HL-60 (cell line): Measurements from ENCODE around the gene CD177.

ENCODE experiments used
- DNase-seq, 2 experiments: peaks; one replicate each; pipeline ENCODE4 v3.0.0-alpha.2; 2010 to 2020; ENCODE audit warnings: low read depth in 1 of 2, low spot score in 1 of 2
- H3K27ac ChIP-seq: fragments of 250-450 bp; sonication (Bioruptor Pico); replicated peaks from 2 replicates; pipeline ENCODE4 v1.5.1; 2020; ENCODE audit warnings: mild to moderate bottlenecking, moderate library complexity
- H3K27me3 ChIP-seq: fragments of 250-450 bp; sonication (Bioruptor Pico); 2 replicates; pipeline ENCODE4 v1.5.1; 2021; ENCODE audit warnings: mild to moderate bottlenecking, moderate library complexity; ENCODE audit not compliant: insufficient read depth, poor library complexity, severe bottlenecking
- H3K4me3 ChIP-seq: replicated peaks from 2 replicates; pipeline ENCODE4 v1.5.1; 2011; ENCODE audit warnings: mild to moderate bottlenecking, control low read depth, low read length; ENCODE audit not compliant: insufficient read depth
- CTCF ChIP-seq: IDR thresholded peaks from one replicate; pipeline ENCODE4 v1.5.1; 2011; ENCODE audit warnings: low read length, control low read depth, inconsistent platforms; ENCODE audit not compliant: insufficient read depth
- GABPA ChIP-seq: IDR thresholded peaks from 2 replicates; pipeline ENCODE4 v1.6.1; 2012; ENCODE audit warnings: low read depth
- POLR2AphosphoS5 ChIP-seq: IDR thresholded peaks from 2 replicates; pipeline ENCODE4 v1.6.1; 2012; ENCODE audit warnings: low read depth
- REST ChIP-seq: IDR thresholded peaks from 2 replicates; pipeline ENCODE4 v1.6.1; 2012; ENCODE audit warnings: low read depth; ENCODE audit not compliant: insufficient replicate concordance
- SPI1 ChIP-seq: IDR thresholded peaks from 2 replicates; pipeline ENCODE4 v1.6.1; 2012; ENCODE audit warnings: low read depth, mild to moderate bottlenecking, borderline replicate concordance

The CD177 gene

GRCh38 chr19:43406297-43406696, 52.8 kb downstream of the CD177 start:
- H3K27me3 ChIP-seq, result no peaks in the 10 kb centered on the region
- TF ChIP-seq POLR2AphosphoS5 (no peak), GABPA (no peak), SPI1 (no peak), REST (no peak)
- H3K4me3 ChIP-seq, result no peak overlapping the region
- no peak overlapping the region for H3K27ac ChIP-seq
- no peak for DNase-seq

- no peaks in the 10 kb centered on the region for H3K27me3 ChIP-seq
- TF ChIP-seq CTCF, result no peak
- no peak for TF ChIP-seq SPI1
- no peak for TF ChIP-seq REST
- no peak for TF ChIP-seq GABPA
- TF ChIP-seq POLR2AphosphoS5, result no peak
Measured at GRCh38 chr19:43407416-43408005, 54.0 kb downstream of the CD177 start.

GRCh38 chr19:43408043-43408442, 54.6 kb downstream of the CD177 start:
- TF ChIP-seq CTCF (no peak), GABPA (no peak), POLR2AphosphoS5 (no peak), SPI1 (no peak), REST (no peak)
- no peak overlapping the region for H3K27ac ChIP-seq
- no peak overlapping the region for H3K4me3 ChIP-seq

More at GRCh38 chr19:43407416-43408005, 54.0 kb downstream of the CD177 start:
- no peak overlapping the region for H3K4me3 ChIP-seq
- H3K27ac ChIP-seq, result no peak overlapping the region
- no peak for DNase-seq

GRCh38 chr19:43409415-43409814, 55.9 kb downstream of the CD177 start:
- no peaks in the 10 kb centered on the region for H3K27me3 ChIP-seq
- DNase-seq, result no peak
- TF ChIP-seq REST (no peak), GABPA (no peak), SPI1 (no peak), CTCF (no peak), POLR2AphosphoS5 (no peak)

More at GRCh38 chr19:43408043-43408442, 54.6 kb downstream of the CD177 start:
- no peak for DNase-seq
- H3K27me3 ChIP-seq, result no peaks in the 10 kb centered on the region

More at GRCh38 chr19:43409415-43409814, 55.9 kb downstream of the CD177 start:
- Histone ChIP-seq H3K4me3 (no peak overlapping the region), H3K27ac (no peak overlapping the region)
